SK-N-SH (cell line): ENCODE results near the gene PDYN.

Experiments used
- EZH2phosphoT487 ChIP-seq: fragments of 200-600 bp; sonication (generic); IDR thresholded peaks from 2 replicates; pipeline ENCODE4 v1.6.1; 2017; ENCODE audit warnings: low read depth, mixed run types, mild to moderate bottlenecking, antibody characterized with exemption, moderate library complexity, borderline replicate concordance
- FOXM1 ChIP-seq: IDR thresholded peaks from 2 replicates; pipeline ENCODE4 v1.4.0; 2012; ENCODE audit warnings: low read depth, mild to moderate bottlenecking
- IRF3 ChIP-seq: fragments of 150-350 bp; IDR thresholded peaks from 2 replicates; pipeline ENCODE4 v1.6.1; 2016; ENCODE audit warnings: mild to moderate bottlenecking, low read depth, low read length
- MAX ChIP-seq: IDR thresholded peaks from 2 replicates; pipeline ENCODE4 v1.4.0; 2012; ENCODE audit warnings: low read depth
- POLR2AphosphoS5 ChIP-seq: IDR thresholded peaks from 2 replicates; pipeline ENCODE4 v1.6.1; 2012; ENCODE audit warnings: low read depth, low read length
- RAD21 ChIP-seq: IDR thresholded peaks from 2 replicates; pipeline ENCODE4 v1.6.1; 2012; ENCODE audit warnings: mild to moderate bottlenecking, low read length
- TF ChIP-seq, protein P1 (sequence below): fragments of 200-600 bp; sonication (generic); IDR thresholded peaks from 2 replicates; pipeline ENCODE4 v1.6.1; 2017; ENCODE audit warnings: antibody characterized with exemption, mild to moderate bottlenecking, moderate library complexity
- TF ChIP-seq, protein P2 (sequence below): IDR thresholded peaks from 2 replicates; pipeline ENCODE4 v1.6.1; 2012; ENCODE audit warnings: mild to moderate bottlenecking, low read depth, low read length, moderate library complexity

- no peak for TF ChIP-seq FOXM1
- TF ChIP-seq, protein P1, sequence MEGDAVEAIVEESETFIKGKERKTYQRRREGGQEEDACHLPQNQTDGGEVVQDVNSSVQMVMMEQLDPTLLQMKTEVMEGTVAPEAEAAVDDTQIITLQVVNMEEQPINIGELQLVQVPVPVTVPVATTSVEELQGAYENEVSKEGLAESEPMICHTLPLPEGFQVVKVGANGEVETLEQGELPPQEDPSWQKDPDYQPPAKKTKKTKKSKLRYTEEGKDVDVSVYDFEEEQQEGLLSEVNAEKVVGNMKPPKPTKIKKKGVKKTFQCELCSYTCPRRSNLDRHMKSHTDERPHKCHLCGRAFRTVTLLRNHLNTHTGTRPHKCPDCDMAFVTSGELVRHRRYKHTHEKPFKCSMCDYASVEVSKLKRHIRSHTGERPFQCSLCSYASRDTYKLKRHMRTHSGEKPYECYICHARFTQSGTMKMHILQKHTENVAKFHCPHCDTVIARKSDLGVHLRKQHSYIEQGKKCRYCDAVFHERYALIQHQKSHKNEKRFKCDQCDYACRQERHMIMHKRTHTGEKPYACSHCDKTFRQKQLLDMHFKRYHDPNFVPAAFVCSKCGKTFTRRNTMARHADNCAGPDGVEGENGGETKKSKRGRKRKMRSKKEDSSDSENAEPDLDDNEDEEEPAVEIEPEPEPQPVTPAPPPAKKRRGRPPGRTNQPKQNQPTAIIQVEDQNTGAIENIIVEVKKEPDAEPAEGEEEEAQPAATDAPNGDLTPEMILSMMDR: no peak
- TF ChIP-seq MAX: no peak
- TF ChIP-seq RAD21: no peak
- TF ChIP-seq, protein P2, sequence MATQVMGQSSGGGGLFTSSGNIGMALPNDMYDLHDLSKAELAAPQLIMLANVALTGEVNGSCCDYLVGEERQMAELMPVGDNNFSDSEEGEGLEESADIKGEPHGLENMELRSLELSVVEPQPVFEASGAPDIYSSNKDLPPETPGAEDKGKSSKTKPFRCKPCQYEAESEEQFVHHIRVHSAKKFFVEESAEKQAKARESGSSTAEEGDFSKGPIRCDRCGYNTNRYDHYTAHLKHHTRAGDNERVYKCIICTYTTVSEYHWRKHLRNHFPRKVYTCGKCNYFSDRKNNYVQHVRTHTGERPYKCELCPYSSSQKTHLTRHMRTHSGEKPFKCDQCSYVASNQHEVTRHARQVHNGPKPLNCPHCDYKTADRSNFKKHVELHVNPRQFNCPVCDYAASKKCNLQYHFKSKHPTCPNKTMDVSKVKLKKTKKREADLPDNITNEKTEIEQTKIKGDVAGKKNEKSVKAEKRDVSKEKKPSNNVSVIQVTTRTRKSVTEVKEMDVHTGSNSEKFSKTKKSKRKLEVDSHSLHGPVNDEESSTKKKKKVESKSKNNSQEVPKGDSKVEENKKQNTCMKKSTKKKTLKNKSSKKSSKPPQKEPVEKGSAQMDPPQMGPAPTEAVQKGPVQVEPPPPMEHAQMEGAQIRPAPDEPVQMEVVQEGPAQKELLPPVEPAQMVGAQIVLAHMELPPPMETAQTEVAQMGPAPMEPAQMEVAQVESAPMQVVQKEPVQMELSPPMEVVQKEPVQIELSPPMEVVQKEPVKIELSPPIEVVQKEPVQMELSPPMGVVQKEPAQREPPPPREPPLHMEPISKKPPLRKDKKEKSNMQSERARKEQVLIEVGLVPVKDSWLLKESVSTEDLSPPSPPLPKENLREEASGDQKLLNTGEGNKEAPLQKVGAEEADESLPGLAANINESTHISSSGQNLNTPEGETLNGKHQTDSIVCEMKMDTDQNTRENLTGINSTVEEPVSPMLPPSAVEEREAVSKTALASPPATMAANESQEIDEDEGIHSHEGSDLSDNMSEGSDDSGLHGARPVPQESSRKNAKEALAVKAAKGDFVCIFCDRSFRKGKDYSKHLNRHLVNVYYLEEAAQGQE: no peak
- TF ChIP-seq IRF3: no peak
- no peak for TF ChIP-seq EZH2phosphoT487
- no peak for TF ChIP-seq POLR2AphosphoS5
Measured at GRCh38 chr20:1944345-1945091, 49.3 kb downstream of the PDYN start.
